ENCODE measurements around the gene NBPF3. TPM values are rescaled to one million over a fixed set of nuclear protein-coding genes. Genes with fewer than 3 reads are reported as not detected.
"Not testable (repeated sequence)": the region's sequence is repeated elsewhere in the genome, so short reads cannot be mapped to it uniquely, and the experiment has no call there.

NBPF3 gene
- total RNA-seq, 1 donor from 2014 or later = 3.9 TPM

DNA sequence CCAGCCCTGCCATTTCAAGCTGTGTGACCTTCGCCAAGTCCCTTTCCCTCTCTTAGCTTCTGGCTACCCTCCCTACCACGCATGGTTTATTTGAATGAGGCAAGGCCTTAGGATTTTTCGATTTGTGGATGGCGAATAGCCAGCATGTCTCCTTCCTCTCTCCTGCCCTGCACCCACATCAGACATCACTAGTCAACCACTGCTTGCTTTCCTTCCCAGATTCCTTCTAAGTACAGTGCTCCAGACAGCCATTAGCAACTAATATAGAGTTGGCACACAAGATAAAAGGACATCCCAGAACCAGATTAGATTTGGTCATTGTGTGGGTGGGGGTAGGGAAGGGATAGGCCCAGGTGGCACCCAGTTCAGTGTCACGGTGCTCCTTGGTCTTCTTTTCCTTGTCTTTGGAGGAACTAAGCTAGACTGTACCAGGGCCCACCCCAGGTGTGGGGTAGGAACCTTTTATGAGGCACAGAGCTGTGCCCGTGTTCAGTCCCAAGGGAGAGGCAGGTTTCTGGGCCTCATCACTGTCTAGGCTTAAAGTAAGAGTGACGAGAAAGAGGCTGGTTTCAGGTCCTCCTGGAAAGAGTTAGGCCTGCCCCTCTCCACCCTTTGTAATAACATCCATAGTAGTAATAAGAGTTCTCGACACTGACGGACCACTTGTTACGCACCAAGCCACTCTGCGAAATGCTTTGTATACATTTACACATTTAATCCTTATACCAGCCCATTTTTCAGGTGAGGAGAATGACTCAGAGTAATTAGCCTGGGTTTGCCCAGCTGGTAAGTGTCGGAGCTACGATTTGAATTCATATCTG is 77.9 kb downstream of the NBPF3 start:
- intact Hi-C loops (cut with DNase I) = no loop called here
- no peaks in the 10 kb centered on the region for H3K27me3 ChIP-seq
- H3K4me1 ChIP-seq = no peaks in the 10 kb centered on the region
- no peaks in the 10 kb centered on the region for H3K36me3 ChIP-seq
- no peak overlapping the region for H3K27ac ChIP-seq
- no peaks in the 10 kb centered on the region for H3K9me3 ChIP-seq
- TF ChIP-seq, protein P1, sequence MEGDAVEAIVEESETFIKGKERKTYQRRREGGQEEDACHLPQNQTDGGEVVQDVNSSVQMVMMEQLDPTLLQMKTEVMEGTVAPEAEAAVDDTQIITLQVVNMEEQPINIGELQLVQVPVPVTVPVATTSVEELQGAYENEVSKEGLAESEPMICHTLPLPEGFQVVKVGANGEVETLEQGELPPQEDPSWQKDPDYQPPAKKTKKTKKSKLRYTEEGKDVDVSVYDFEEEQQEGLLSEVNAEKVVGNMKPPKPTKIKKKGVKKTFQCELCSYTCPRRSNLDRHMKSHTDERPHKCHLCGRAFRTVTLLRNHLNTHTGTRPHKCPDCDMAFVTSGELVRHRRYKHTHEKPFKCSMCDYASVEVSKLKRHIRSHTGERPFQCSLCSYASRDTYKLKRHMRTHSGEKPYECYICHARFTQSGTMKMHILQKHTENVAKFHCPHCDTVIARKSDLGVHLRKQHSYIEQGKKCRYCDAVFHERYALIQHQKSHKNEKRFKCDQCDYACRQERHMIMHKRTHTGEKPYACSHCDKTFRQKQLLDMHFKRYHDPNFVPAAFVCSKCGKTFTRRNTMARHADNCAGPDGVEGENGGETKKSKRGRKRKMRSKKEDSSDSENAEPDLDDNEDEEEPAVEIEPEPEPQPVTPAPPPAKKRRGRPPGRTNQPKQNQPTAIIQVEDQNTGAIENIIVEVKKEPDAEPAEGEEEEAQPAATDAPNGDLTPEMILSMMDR (IDR thresholded peaks at IDR 0.05) = no peak
- no peak for DNase-seq (ENCODE audit: low spot score in 2 of 2)
- H3K4me3 ChIP-seq = no peak overlapping the region

DNA sequence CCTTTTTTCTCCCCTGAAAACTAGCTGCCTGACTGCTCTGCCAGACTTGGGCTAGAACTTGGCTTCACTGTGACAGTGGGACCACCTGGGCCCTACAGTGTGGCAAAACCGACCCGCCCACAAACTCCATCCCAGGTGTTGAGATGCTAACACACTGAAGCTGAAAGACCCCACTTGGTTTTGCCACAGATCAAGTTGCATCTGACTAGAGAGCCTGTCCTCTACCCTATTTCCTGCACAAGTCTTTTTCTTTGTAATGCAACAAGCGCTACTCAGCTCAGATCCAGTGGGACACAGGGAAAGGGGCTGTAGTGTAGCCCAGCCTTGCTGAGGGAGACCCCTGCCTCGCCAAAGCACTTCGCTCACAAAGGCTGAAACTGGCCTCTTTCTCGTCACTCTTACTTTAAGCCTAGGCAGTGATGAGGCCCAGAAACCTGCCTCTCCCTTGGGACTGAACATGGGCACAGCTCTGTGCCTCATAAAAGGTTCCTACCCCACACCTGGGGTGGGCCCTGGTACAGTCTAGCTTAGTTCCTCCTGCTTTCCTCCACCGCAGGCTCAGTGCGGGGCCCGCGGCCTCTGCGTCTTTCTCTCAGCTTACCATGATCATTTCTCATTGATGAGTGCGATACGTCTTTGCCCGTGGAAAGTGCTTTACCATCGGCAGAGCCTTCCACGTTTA is 79.0 kb downstream of the NBPF3 start:
- Histone ChIP-seq H3K4me1 (no peaks in the 10 kb centered on the region), H3K27ac (no peak overlapping the region), H3K36me3 (no peaks in the 10 kb centered on the region), H3K9me3 (no peaks in the 10 kb centered on the region), H3K4me3 (no peak overlapping the region), H3K27me3 (no peaks in the 10 kb centered on the region)
- intact Hi-C loops (cut with DNase I) = no loop called here
- TF ChIP-seq, protein P1 (IDR thresholded peaks at IDR 0.05) = no peak
- no peak for DNase-seq (ENCODE audit: low spot score in 2 of 2)

DNA sequence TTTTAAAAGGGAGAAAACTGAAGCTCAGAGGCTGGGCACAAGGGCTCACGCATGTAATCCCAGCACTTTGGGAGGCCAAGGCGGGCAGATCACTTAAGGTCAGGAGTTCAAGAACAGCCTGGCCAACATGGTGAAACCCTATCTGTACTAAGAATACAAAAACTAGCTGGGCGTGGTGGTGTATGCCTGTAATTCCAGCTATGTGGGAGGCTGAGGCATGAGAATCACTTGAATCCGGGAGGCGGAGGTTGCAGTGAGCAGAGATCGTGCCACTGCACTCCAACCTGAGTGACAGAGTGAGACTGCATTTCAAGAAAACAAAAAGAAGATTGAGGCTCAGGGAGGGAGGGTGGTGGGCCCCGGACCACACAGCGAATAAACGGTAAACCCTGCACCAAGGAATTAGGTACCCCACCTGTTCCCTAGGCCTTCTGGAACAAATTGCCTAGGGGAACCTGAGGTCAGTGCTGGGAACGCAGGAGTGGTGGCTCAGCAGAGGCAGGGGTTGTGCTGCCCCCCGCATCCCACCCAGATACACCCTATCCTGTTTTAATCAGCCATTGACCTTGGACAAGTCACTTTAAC is 79.6 kb downstream of the NBPF3 start:
- H3K27me3 ChIP-seq; H3K9me3 ChIP-seq; H3K4me3 ChIP-seq; H3K4me1 ChIP-seq; intact Hi-C loops (cut with DNase I); H3K27ac ChIP-seq; DNase-seq (ENCODE audit: low spot score in 2 of 2); H3K36me3 ChIP-seq: not testable (repeated sequence)

DNA sequence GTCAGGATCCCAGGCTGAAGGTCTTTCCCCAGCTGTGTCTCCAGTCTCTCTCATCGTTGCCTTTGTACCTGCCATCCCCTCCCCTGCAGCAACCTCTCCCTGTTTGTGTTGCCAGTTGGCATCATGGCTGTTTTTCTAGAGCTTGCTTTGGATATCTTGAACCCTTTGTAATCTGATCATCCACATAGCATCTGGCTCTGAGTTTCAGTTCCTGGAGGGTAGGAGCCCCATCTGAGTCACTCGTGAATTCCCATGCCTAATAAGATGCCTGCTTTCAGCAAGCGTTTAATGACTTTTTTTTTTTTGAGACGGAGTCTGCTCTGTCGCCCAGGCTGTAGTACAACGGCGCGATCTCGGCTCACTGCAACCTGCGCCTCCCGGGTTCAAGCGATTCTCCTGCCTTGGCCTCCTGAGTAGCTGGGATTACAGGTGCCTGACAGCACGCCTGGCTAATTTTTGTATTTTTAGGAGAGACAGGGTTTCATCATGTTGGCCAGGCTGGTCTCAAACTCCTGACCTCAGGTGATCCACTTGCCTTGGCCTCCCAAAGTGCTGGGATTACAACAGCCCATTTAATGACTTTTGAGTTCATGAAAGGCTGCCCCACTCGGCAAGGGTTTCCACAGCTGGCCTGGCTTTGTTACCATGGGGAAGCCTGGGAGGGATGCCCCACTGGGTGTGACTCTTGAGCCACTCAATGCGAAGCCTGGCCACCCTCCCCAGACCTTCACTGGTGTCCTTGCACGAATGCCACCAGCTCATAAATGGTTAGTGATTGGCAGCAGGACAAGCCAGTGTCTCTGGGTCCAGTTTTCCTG is 81.2 kb downstream of the NBPF3 start:
- H3K27ac ChIP-seq = no peak overlapping the region
- no peaks in the 10 kb centered on the region for H3K27me3 ChIP-seq
- no peak for DNase-seq (ENCODE audit: low spot score in 2 of 2)
- H3K36me3 ChIP-seq = no peaks in the 10 kb centered on the region
- intact Hi-C loops (cut with DNase I) = no loop called here
- H3K4me1 ChIP-seq = no peaks in the 10 kb centered on the region
- no peaks in the 10 kb centered on the region for H3K9me3 ChIP-seq
- TF ChIP-seq, protein P1 (IDR thresholded peaks at IDR 0.05) = no peak
- no peak overlapping the region for H3K4me3 ChIP-seq

- Histone ChIP-seq H3K27ac (no peak overlapping the region), H3K27me3 (no peaks in the 10 kb centered on the region), H3K9me3 (no peaks in the 10 kb centered on the region), H3K4me1 (no peaks in the 10 kb centered on the region), H3K36me3 (no peaks in the 10 kb centered on the region), H3K4me3 (no peak overlapping the region)
- TF ChIP-seq, protein P1 (IDR thresholded peaks at IDR 0.05) = no peak
- intact Hi-C loops (cut with DNase I) = no loop called here
- DNase-seq (ENCODE audit: low spot score in 2 of 2) = no peak
These were observed 81.8 kb downstream of the NBPF3 start for GRCh38 chr1:21521717-21522060.
